ENCODE measurements around the gene ASH1L. TPM values are rescaled to one million over a fixed set of nuclear protein-coding genes. Genes with fewer than 3 reads are reported as not detected.
"Not testable (repeated sequence)": the region's sequence is repeated elsewhere in the genome, so short reads cannot be mapped to it uniquely, and the experiment has no call there.

Gene ASH1L
- total RNA-seq, 1 donor from 2014 or later, result 28.5 TPM

DNA sequence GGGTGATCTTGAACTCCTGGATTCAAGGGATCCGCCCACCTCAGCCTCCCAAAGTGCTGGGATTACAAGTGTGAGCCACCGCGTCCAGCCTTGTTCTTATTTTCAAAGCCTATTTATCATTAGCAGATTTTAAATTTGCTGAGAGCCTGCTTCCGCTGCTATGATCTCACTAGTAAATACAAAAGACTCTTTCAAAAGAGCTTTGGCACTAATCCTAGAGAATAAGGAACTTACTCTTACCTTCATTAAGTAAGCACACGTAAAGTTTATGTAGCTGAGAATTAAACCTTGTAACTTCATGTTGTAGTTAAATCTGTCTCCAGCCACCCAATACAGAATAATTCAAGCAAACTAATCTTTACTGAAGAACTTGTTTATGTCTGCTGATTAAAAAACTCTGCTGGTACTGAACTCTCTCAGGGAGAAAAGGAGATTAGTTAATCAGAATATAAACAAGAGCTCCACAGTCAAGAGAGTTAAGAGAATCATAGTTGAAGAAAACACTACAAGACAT is 169.6 kb downstream of the ASH1L start:
- Mint-ChIP-seq H3K4me3 (ENCODE audit: unreplicated experiment) (no peak overlapping the region), H3K27me3 (ENCODE audit: unreplicated experiment) (peaks cover 2% of the 10 kb centered on the region), H3K4me1 (ENCODE audit: unreplicated experiment) (no peaks in the 10 kb centered on the region), H3K27ac (ENCODE audit: unreplicated experiment) (no peak overlapping the region), H3K36me3 (ENCODE audit: low read depth, unreplicated experiment) (peaks cover 29% of the 10 kb centered on the region), H3K9me3 (ENCODE audit: unreplicated experiment) (no peaks in the 10 kb centered on the region)
- TF ChIP-seq, protein P1, sequence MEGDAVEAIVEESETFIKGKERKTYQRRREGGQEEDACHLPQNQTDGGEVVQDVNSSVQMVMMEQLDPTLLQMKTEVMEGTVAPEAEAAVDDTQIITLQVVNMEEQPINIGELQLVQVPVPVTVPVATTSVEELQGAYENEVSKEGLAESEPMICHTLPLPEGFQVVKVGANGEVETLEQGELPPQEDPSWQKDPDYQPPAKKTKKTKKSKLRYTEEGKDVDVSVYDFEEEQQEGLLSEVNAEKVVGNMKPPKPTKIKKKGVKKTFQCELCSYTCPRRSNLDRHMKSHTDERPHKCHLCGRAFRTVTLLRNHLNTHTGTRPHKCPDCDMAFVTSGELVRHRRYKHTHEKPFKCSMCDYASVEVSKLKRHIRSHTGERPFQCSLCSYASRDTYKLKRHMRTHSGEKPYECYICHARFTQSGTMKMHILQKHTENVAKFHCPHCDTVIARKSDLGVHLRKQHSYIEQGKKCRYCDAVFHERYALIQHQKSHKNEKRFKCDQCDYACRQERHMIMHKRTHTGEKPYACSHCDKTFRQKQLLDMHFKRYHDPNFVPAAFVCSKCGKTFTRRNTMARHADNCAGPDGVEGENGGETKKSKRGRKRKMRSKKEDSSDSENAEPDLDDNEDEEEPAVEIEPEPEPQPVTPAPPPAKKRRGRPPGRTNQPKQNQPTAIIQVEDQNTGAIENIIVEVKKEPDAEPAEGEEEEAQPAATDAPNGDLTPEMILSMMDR (IDR thresholded peaks at IDR 0.05; ENCODE audit: unreplicated experiment), result no peak
- DNase-seq (ENCODE audit: low spot score), result no peak

DNA sequence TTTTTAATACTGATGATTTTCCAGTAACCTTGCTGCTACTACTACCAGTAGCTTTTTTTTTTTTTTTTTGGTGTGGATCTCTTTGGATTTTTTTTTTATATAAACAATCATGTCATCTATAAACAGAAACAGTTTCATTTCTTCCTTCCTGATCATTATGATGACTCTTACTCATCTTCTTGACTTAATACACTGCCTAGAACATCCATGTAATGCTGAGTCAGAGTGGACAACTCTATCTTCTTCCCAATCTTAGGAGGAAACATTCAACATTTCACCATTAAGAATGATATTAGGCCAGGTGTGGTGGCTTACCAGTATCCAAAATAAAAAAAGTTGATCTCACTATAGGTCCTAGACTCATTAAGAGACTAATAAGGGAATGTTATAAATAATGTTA is 172.8 kb downstream of the ASH1L start:
- H3K27ac Mint-ChIP-seq (ENCODE audit: unreplicated experiment), result no peak overlapping the region

DNA sequence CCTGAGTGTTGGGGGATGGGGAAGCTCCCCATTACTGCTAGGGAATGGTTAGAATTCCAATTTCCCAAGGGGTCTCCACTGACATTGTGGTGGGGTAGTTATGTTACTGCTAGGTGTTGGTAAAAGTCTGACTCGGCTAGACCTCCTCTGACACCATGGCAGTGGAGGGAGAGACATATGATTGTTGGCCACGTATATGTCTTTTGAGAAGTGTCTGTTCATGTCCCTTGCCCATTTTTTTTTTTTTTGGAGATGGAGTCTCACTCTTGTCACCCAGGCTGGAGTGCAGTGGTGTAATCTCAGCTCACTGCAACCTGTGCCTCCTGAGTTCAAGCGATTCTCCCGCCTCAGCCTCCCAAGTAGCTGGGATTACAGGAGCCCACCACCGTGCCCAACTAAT is 176.8 kb downstream of the ASH1L start:
- H3K27me3 Mint-ChIP-seq (ENCODE audit: unreplicated experiment); H3K4me3 Mint-ChIP-seq (ENCODE audit: unreplicated experiment); H3K9me3 Mint-ChIP-seq (ENCODE audit: unreplicated experiment); H3K27ac Mint-ChIP-seq (ENCODE audit: unreplicated experiment); H3K4me1 Mint-ChIP-seq (ENCODE audit: unreplicated experiment); DNase-seq (ENCODE audit: low spot score): not testable (repeated sequence)
- peaks cover 28% of the 10 kb centered on the region for H3K36me3 Mint-ChIP-seq (ENCODE audit: low read depth, unreplicated experiment)

More for the DNA sequence above, 172.8 kb downstream of the ASH1L start:
- TF ChIP-seq, protein P1 (IDR thresholded peaks at IDR 0.05; ENCODE audit: unreplicated experiment), result no peak
- H3K9me3 Mint-ChIP-seq (ENCODE audit: unreplicated experiment), result no peaks in the 10 kb centered on the region
- no peak for DNase-seq (ENCODE audit: low spot score)
- H3K4me3 Mint-ChIP-seq (ENCODE audit: unreplicated experiment), result no peak overlapping the region
- H3K4me1 Mint-ChIP-seq (ENCODE audit: unreplicated experiment), result no peaks in the 10 kb centered on the region
- H3K27me3 Mint-ChIP-seq (ENCODE audit: unreplicated experiment), result peaks cover 2% of the 10 kb centered on the region
- H3K36me3 Mint-ChIP-seq (ENCODE audit: low read depth, unreplicated experiment), result peaks cover 39% of the 10 kb centered on the region

DNA sequence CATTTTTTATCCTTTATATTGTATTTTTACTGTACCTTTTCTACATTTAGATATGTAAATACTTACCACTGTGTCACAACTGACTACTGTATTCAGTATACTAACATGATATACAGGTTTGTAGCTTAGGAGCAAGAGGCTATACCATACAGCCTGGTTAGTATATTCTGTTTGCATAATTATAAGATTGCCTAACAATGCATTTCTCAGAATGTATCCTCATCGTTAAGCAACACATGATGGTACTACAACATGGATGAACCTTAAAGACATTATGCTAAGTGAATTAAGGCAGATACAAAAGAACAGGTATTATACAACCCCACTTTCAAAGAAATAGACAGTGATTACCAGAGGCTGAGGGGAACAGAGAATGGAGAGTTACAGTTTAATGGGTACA is 179.2 kb downstream of the ASH1L start:
- Mint-ChIP-seq H3K4me1 (ENCODE audit: unreplicated experiment) (peaks cover 17% of the 10 kb centered on the region), H3K27ac (ENCODE audit: unreplicated experiment) (no peak overlapping the region)

DNA sequence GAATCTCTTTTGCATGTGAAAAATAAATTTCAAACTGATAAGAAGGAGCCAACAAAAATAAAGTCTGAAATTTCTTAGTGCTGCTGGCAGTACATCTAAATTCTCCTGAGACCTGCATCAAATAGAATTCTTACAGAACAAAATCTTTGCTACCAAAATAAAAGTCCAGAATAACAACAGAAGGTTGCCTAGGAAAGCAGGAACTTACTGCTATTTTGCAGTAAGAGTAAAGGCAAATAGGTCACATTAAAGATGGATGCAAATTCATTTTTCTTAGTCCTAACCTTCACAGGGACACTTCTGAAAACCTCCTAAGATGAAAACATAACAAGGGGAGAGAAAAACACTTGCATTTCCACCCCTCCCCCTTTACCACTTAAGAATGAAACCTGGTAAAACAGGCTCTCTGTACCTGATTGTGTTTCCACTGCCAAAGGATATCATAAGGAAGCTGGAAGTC is 182.9 kb downstream of the ASH1L start:
- no peak for DNase-seq (ENCODE audit: low spot score)
- H3K36me3 Mint-ChIP-seq (ENCODE audit: low read depth, unreplicated experiment), result peaks cover 10% of the 10 kb centered on the region
- TF ChIP-seq, protein P1 (IDR thresholded peaks at IDR 0.05; ENCODE audit: unreplicated experiment), result no peak
- no peak overlapping the region for H3K4me3 Mint-ChIP-seq (ENCODE audit: unreplicated experiment)
- H3K4me1 Mint-ChIP-seq (ENCODE audit: unreplicated experiment), result peaks cover 17% of the 10 kb centered on the region
- H3K27me3 Mint-ChIP-seq (ENCODE audit: unreplicated experiment), result no peaks in the 10 kb centered on the region
- H3K27ac Mint-ChIP-seq (ENCODE audit: unreplicated experiment), result peak overlapping the region; percentile 93
- no peaks in the 10 kb centered on the region for H3K9me3 Mint-ChIP-seq (ENCODE audit: unreplicated experiment)

More for the DNA sequence above, 179.2 kb downstream of the ASH1L start:
- Mint-ChIP-seq H3K9me3 (ENCODE audit: unreplicated experiment) (no peaks in the 10 kb centered on the region), H3K36me3 (ENCODE audit: low read depth, unreplicated experiment) (peaks cover 21% of the 10 kb centered on the region), H3K27me3 (ENCODE audit: unreplicated experiment) (no peaks in the 10 kb centered on the region), H3K4me3 (ENCODE audit: unreplicated experiment) (no peak overlapping the region)
- TF ChIP-seq, protein P1 (IDR thresholded peaks at IDR 0.05; ENCODE audit: unreplicated experiment), result no peak
- DNase-seq (ENCODE audit: low spot score), result no peak

Data from endothelial cell (in vitro differentiated cells).